G401 (cell line): ENCODE results near the gene PCDHB7. TPM values are rescaled to one million over a fixed set of nuclear protein-coding genes. Genes with fewer than 3 reads are reported as not detected.
"Not testable (repeated sequence)": the region's sequence is repeated elsewhere in the genome, so short reads cannot be mapped to it uniquely, and the experiment has no call there.

Experiments used
- DNase-seq: peaks from one replicate; pipeline ENCODE4 v3.0.0-alpha.2; 2015; ENCODE audit warnings: low spot score
- in situ Hi-C: cut with HindIII; loops from 2 replicates; pipeline ENCODE4 v1.10.0; 2016; ENCODE audit warnings: low sequenced_read_pairs, mixed read lengths
- total RNA-seq: library from RNA; depleted of rRNA; stranded (reverse); fragments of >200 nt; shearing (Covaris generic); gene quantifications from 2 replicates; pipeline ENCODE4 v1.2.3, GENCODE V29; 2014; rRNA removed

The PCDHB7 gene
- total RNA-seq, 1 experiment from 2014 or later, result not detected

- in situ Hi-C loops, DNase-seq: not testable (repeated sequence)
These were observed 38.4 kb downstream of the PCDHB7 start for GRCh38 chr5:141210849-141211248.

- peak; percentile 17 for DNase-seq
These were observed 41.4 kb downstream of the PCDHB7 start, which contains the start of gene PCDHB13 for GRCh38 chr5:141213656-141214339. TSS of gene PCDHB13 (plus strand) at chr5:141213919. CDS start at chr5:141214124, 205 bp downstream.

GRCh38 chr5:141214583-141214982, 42.1 kb downstream of the PCDHB7 start:
- in situ Hi-C loops, DNase-seq: not testable (repeated sequence)

More at GRCh38 chr5:141213656-141214339, 41.4 kb downstream of the PCDHB7 start, which contains the start of gene PCDHB13:
- in situ Hi-C loops, result not testable (repeated sequence)

- in situ Hi-C loops, DNase-seq: not testable (repeated sequence)
These were observed 43.1 kb downstream of the PCDHB7 start for GRCh38 chr5:141215504-141215903.

GRCh38 chr5:141216035-141216434, 43.6 kb downstream of the PCDHB7 start:
- DNase-seq, in situ Hi-C loops: not testable (repeated sequence)

GRCh38 chr5:141223112-141223783, 50.8 kb downstream of the PCDHB7 start, which contains the start of gene PCDHB14:
TSS of gene PCDHB14 (plus strand) at chr5:141223343. CDS start at chr5:141223506, 163 bp downstream.
- DNase-seq, result peak; percentile 58

GRCh38 chr5:141224844-141225243, 52.4 kb downstream of the PCDHB7 start:
- DNase-seq, in situ Hi-C loops: not testable (repeated sequence)

More at GRCh38 chr5:141223112-141223783, 50.8 kb downstream of the PCDHB7 start, which contains the start of gene PCDHB14:
- in situ Hi-C loops, result no loop called here

GRCh38 chr5:141225421-141225820, 53.0 kb downstream of the PCDHB7 start:
- DNase-seq, in situ Hi-C loops: not testable (repeated sequence)

Other genes starting within 250 kb of the PCDHB7 start
- gene PCDHAC1, start 246.3 kb upstream of the PCDHB7 start, total RNA-seq, result 6.5 and 9.5 TPM in 2 replicates
- 7.8 and 8.0 TPM in 2 replicates for gene PCDHAC2, start 206.2 kb upstream of the PCDHB7 start, total RNA-seq
- not detected in 2 replicates for gene PCDHB1, start 121.3 kb upstream of the PCDHB7 start, total RNA-seq
- 11.6 and 17.6 TPM in 2 replicates for gene PCDHB2, start 78.0 kb upstream of the PCDHB7 start, total RNA-seq
- 0.92 and 2.4 TPM in 2 replicates for gene PCDHB3, start 72.2 kb upstream of the PCDHB7 start, total RNA-seq
- gene PCDHB4, start 50.8 kb upstream of the PCDHB7 start, total RNA-seq, result 0.06 TPM in 1 of 2 replicates, not detected in the other
- gene PCDHB5, start 37.4 kb upstream of the PCDHB7 start, total RNA-seq, result not detected in 2 replicates
- gene PCDHB6, start 22.6 kb upstream of the PCDHB7 start, total RNA-seq, result not detected in 2 replicates
- 0.10 TPM in 1 of 2 replicates, not detected in the other for gene PCDHB8, start 5.1 kb downstream of the PCDHB7 start, total RNA-seq
- 0.25 and 1.3 TPM in 2 replicates for gene PCDHB16, start 9.7 kb downstream of the PCDHB7 start, total RNA-seq
- 0.18 and 7.3 TPM in 2 replicates for gene PCDHB9, start 14.5 kb downstream of the PCDHB7 start, total RNA-seq
- 0.44 TPM in 1 of 2 replicates, not detected in the other for gene PCDHB10, start 19.7 kb downstream of the PCDHB7 start, total RNA-seq
- 0.10 and 1.4 TPM in 2 replicates for gene PCDHB11, start 27.0 kb downstream of the PCDHB7 start, total RNA-seq
- not detected in 2 replicates for gene PCDHB12, start 36.1 kb downstream of the PCDHB7 start, total RNA-seq
- not detected in 2 replicates for gene PCDHB13, start 41.3 kb downstream of the PCDHB7 start, total RNA-seq
- gene PCDHB14, start 50.7 kb downstream of the PCDHB7 start, total RNA-seq, result 0.27 and 0.55 TPM in 2 replicates
- gene PCDHB15, start 72.8 kb downstream of the PCDHB7 start, total RNA-seq, result not detected in 2 replicates
- not detected in 2 replicates for gene SLC25A2, start 131.4 kb downstream of the PCDHB7 start, total RNA-seq
- gene TAF7, start 148.1 kb downstream of the PCDHB7 start, total RNA-seq, result 131 and 164 TPM in 2 replicates
- gene PCDHGA1, start 157.9 kb downstream of the PCDHB7 start, total RNA-seq, result not detected in 2 replicates
- gene PCDHGA2, start 166.1 kb downstream of the PCDHB7 start, total RNA-seq, result not detected in 2 replicates
- not detected in 2 replicates for gene PCDHGA3, start 171.2 kb downstream of the PCDHB7 start, total RNA-seq
- not detected in 2 replicates for gene PCDHGB1, start 177.5 kb downstream of the PCDHB7 start, total RNA-seq
- 0.06 TPM in 1 of 2 replicates, not detected in the other for gene PCDHGA4, start 182.4 kb downstream of the PCDHB7 start, total RNA-seq
- 0.18 TPM in 1 of 2 replicates, not detected in the other for gene PCDHGB2, start 187.3 kb downstream of the PCDHB7 start, total RNA-seq
- 0.24 TPM in 1 of 2 replicates, not detected in the other for gene PCDHGA5, start 191.5 kb downstream of the PCDHB7 start, total RNA-seq
- gene PCDHGB3, start 197.6 kb downstream of the PCDHB7 start, total RNA-seq, result not detected in 2 replicates
- gene PCDHGA6, start 201.2 kb downstream of the PCDHB7 start, total RNA-seq, result 0.92 TPM in 1 of 2 replicates, not detected in the other
- not detected in 2 replicates for gene PCDHGA7, start 210.1 kb downstream of the PCDHB7 start, total RNA-seq
- not detected in 2 replicates for gene PCDHGB4, start 215.1 kb downstream of the PCDHB7 start, total RNA-seq
- gene PCDHGA8, start 220.0 kb downstream of the PCDHB7 start, total RNA-seq, result not detected in 2 replicates
- gene PCDHGB5, start 225.3 kb downstream of the PCDHB7 start, total RNA-seq, result not detected in 2 replicates
- not detected in 2 replicates for gene PCDHGA9, start 230.1 kb downstream of the PCDHB7 start, total RNA-seq
- gene PCDHGB6, start 235.4 kb downstream of the PCDHB7 start, total RNA-seq, result not detected in 2 replicates
- gene PCDHGA10, start 240.3 kb downstream of the PCDHB7 start, total RNA-seq, result 0.31 and 0.71 TPM in 2 replicates
- 0.68 TPM in 1 of 2 replicates, not detected in the other for gene PCDHGB7, start 245.0 kb downstream of the PCDHB7 start, total RNA-seq
- not detected in 2 replicates for gene PCDHGA11, start 248.4 kb downstream of the PCDHB7 start, total RNA-seq